Muscle of back (tissue), 13 donors: ENCODE data around the gene TGDS. TPM values are rescaled to one million over a fixed set of nuclear protein-coding genes. Genes with fewer than 3 reads are reported as not detected.
A peak's percentile ranks its signal among the peaks of the same experiment; 100 is the strongest.
"Not testable (repeated sequence)": the region's sequence is repeated elsewhere in the genome, so short reads cannot be mapped to it uniquely, and the experiment has no call there.

Experiments used
- DNase-seq, 3 donors: peaks; one replicate each; pipeline versions ENCODE4 v3.0.0 to v3.0.0-alpha.2; 2013
- long read RNA-seq, 9 donors: transcript quantifications; one replicate each; lab custom pipeline, GENCODE V29; 2026
- polyA plus RNA-seq, 10 donors: library from polyadenylated mRNA; unstranded; fragments of 120-200 nt; gene quantifications; one replicate each; pipeline ENCODE4 v1.2.1, GENCODE V29; 2013; ENCODE audit not compliant: insufficient read length in 10 of 10

Gene TGDS, protein sequence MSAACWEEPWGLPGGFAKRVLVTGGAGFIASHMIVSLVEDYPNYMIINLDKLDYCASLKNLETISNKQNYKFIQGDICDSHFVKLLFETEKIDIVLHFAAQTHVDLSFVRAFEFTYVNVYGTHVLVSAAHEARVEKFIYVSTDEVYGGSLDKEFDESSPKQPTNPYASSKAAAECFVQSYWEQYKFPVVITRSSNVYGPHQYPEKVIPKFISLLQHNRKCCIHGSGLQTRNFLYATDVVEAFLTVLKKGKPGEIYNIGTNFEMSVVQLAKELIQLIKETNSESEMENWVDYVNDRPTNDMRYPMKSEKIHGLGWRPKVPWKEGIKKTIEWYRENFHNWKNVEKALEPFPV
- polyA plus RNA-seq = 10 to 100 TPM in 8 of 10 donors, 1 to 10 TPM in 2; 9.0 to 14.1 (median 10.7) TPM
- long read RNA-seq, donor 1, partial matches to known transcripts = 0 of 3 reads
- long read RNA-seq, donor 1, other reads (novel, unspliced or antisense) = 0 of 3 reads
- long read RNA-seq, donor 2, partial matches to known transcripts = 0 of 2 reads
- long read RNA-seq, donor 2, other reads (novel, unspliced or antisense) = 0 of 2 reads
- long read RNA-seq, donor 3 = 0 reads
- long read RNA-seq, donor 4, partial matches to known transcripts = 0 of 4 reads
- long read RNA-seq, donor 4, other reads (novel, unspliced or antisense) = 0 of 4 reads
- long read RNA-seq, donor 5, partial matches to known transcripts = 0 of 1 reads
- long read RNA-seq, donor 5, other reads (novel, unspliced or antisense) = 0 of 1 reads
- long read RNA-seq, donor 6, partial matches to known transcripts = 0 of 3 reads
- long read RNA-seq, donor 6, other reads (novel, unspliced or antisense) = 0 of 3 reads
- long read RNA-seq, donor 7, partial matches to known transcripts = 0 of 4 reads
- long read RNA-seq, donor 7, other reads (novel, unspliced or antisense) = 0 of 4 reads
- long read RNA-seq, donor 8, partial matches to known transcripts = 0 of 1 reads
- long read RNA-seq, donor 8, other reads (novel, unspliced or antisense) = 0 of 1 reads
- long read RNA-seq, donor 9 = 0 reads

DNA sequence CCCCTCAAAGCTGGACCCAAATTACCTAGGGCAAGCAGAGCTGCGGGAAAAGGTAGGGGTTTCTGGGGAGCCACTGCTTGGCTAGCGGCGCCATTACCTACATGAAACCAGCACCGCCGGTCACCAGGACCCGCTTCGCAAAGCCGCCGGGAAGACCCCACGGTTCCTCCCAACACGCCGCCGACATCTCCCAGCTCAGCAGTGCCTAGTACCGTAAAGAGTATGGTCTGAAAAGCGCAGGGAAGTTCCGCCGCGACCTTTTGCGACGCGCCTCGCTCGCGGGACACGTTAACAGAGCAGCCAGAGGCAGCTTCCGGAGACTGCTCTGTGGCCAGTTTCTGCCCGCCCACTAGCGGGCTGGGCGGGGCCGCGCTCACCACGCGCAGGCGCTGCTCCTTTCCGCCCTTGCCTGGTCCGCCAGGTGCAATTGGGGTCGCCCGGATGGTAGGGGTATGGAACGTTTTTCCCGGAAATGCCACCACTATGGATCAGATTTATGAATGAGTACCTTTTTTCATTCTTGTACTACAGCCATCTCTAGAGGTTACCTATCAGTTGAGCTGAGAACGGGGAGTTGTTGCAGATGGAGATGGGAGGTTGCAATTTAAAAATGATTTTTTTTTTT is at the start of gene TGDS:
TSS of gene TGDS (minus strand) at position 203 of the 625 bp plus-strand sequence. CDS start at position 187, 16 bp downstream.
- DNase-seq = peak; percentile 91 to 98 (median 94)

DNA sequence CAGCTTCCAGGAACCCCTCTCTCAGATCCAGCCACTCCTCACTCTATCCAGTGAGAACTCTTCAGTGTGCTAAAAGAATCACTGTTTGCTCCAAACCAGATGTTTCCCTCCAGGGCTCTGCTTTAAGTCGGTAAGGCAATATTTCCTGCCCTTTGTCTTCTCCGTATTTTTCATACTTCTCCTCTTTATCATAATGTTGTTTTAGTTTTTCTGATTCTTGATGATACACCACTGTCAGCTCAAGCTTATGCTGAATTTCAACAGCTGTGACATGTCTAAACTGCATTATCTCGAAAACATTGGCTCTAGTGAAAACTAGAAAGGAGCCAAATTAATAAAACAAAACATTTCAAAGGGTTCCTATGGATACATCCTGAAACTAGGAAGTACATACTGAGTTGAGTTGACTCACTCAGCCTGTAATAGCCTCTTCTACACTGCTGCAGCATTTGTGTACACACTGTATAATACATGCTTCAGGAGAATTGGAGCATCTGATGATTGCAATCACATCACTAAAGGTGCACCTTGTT is 45.5 kb upstream of the TGDS start:
- DNase-seq = peak; percentile 47 to 83 (median 51)

DNA sequence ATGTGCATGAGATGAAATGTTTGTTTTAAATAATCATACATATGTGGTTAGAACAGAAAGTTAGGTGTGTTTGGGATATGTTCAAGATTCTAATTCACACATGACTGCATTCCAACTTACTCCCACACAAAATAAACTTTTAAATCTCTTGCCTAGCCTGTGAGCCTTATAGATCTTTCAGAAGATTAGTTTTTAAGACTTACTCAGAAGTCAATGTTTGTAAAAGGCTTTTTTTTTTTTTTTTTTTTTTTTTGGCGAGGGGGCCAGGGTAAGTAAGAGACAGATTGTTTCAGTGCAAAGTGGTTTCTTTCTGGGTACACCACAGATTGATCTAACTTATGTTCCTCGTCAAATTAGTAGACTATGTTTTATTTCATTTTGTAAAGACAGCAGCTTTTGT is 44.8 kb upstream of the TGDS start:
- peak in 1 of 3 donors; percentile 21 for DNase-seq

DNA sequence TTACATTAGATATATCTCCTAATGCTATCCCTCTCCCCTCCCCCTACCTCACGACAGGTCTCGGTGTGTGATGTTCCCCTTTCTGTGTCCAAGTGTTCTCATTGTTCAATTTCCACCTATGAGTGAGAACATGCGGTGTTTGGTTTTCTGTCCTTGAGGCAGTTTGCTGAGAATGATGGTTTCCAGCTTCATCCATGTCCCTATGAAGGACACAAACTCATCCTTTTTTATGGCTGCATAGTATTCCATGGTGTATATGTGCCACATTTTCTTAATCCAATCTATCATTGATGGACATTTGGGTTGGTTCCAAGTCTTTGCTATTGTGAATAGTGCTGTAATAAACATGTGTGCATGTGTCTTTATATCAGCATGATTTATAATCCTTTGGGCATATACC is 41.7 kb upstream of the TGDS start:
- DNase-seq = not testable (repeated sequence)

DNA sequence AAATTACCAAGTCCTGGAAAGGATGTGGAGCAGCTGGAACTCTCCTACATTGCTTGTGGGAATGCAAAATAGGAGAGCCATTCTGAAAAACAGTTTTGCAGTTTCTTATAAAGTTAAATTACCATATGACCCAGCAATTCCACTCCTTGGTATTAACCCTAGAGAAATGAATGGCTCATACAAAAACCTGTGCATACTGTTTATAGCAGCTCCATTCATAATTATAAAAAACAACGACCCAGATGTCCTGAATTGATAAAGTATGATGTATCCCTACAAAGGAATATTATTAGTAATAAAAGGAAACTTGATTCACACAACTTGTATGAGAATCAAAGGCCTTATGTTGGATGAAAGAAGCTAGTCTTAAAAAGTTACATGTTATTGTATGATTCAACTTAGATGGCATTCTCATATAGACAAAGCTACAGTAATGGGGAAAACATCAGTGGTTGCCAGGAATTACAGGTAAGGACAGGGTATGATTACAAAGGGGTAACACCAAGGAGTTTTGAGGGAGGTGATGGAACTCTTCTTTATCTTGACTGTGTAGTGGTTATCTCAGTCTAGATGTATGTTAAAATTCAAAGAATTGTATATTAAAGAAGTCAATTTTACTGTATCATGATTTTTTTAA is 41.1 kb upstream of the TGDS start:
- no peak for DNase-seq

DNA sequence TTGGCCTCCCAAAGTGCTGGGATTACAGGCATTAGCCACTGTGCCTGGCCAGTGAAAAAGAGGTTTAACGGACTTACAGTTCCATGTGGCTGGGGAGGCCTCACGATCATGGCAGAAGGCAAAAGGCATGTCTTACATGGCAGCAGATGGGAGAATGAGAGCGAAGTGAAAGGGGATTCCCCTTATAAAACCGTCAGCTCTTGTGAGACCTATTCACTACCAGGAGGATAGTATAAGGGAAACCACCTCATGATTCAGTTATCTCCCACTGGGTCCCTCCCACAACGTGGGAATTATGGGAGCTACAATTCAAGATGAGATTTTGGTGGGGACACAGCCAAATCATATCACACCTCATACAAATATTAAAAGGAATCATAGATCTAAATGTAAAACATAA is 40.1 kb upstream of the TGDS start:
- not testable (repeated sequence) for DNase-seq

DNA sequence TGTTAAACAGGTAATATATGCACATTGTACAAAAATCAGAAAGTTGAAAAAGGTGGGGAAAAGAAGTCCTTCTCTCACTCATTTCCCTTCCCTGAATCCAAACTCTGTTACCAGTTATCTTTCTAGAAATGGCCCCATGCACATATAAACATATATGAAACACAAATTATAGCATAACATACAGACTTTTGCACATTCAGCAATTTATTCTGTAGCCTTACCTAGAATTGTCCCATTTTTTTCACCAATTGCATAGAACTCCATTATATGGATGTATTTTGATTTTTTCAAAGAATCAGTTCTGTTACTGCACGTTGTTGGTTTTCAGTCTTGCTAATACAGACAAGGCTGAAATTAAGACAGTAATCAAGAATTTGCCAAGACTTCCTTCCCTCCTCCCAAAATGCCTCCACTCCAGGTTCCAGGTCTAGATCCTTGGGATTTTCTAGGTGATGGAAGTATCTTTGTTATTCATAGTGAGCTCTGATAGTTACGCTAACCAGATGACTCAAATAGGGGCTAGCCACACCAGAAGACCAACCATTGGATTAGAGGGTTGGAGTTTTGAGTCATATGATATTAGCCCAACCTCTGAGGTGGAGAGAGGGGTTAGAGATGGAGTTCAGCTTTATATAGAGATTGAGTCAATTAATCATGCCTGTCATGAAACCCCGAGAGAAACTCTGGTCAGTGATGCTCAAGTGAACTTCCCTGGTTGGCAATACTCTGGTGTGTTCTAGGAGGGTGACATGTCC is 36.5 kb upstream of the TGDS start:
- no peak for DNase-seq

DNA sequence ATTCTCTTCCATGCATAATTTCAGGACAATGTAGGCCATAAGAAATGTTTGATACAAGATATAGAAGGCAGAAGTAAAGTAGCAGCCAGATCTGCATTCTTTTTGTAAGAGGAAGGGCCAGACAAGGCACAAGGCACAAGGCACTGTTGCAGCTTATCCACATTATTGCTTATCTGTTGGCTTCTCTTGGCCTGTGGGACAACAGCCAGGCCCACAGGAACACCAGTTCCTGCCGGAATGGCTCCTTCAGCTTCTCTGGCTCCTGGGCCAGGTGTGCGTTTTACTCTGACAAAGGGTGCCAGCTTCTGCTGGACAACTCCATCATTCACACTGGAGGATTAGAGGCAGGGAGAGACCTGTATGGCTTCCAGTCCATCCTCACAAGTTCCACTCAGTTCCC is 34.9 kb upstream of the TGDS start:
- no peak for DNase-seq

DNA sequence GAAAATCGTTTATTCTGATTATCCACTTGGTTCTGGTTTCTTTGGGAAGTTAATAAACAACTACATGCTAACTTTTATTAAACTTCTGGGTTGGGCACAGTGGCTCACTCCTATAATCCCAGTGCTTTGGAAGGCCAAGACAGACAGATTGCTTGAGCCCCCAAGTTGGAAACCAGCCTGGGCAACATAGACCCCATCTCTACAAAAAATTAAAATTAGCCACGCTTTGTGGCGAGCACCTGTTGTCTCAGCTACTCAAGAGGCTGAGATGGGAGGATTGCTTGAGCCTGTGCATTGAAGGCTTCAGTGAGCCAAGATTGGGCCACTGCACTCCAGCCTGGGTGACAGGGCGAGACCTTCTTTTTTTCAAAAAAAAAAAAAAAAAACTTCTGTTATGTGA is 27.4 kb upstream of the TGDS start:
- no peak for DNase-seq

DNA sequence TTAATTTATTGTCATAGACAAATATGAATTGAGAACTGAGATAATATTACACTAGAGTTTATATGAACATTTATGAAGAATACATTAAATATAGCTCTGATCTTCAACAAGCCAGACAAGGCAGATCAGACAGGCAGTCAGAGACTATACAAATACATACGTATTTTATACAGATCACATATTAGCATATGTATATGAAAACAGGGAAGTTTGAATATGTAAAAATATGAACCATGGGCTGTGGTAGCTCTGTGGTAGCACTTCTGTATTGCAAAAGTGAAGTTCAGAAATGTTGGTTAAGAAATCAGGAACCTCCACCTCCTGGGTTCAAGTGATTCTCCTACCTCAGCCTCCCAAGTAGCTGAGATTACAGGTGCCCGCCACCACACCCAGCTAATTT is 26.4 kb upstream of the TGDS start:
- no peak for DNase-seq

DNA sequence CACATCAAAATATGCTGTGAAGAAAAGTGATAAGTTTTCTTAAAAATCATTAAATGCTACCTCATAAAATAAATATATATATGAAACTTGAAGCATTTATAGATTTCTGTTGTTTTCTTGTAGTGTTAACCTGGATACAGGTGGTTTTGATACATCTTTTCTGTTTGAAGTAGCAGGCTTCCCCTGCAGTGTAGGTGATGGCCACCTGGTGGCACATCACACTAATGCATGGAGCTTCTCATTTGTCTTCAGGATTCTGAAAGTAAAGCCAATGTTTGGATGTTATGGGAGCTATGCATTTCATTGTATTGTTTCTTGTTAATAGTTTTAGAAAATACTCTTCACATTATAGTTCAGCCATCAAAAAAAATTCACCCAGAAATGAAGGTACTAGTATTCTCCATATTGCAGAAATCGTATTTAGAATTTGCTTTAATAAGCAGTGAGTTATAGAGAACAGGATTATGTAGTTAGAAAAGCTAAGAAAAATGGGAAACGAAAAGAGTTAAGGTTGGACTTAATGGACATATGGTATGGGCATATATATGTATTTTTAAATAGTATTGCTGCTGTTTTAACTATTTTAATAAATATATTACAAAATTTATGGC is 24.4 kb upstream of the TGDS start:
- peak in 1 of 3 donors; percentile 41 for DNase-seq

DNA sequence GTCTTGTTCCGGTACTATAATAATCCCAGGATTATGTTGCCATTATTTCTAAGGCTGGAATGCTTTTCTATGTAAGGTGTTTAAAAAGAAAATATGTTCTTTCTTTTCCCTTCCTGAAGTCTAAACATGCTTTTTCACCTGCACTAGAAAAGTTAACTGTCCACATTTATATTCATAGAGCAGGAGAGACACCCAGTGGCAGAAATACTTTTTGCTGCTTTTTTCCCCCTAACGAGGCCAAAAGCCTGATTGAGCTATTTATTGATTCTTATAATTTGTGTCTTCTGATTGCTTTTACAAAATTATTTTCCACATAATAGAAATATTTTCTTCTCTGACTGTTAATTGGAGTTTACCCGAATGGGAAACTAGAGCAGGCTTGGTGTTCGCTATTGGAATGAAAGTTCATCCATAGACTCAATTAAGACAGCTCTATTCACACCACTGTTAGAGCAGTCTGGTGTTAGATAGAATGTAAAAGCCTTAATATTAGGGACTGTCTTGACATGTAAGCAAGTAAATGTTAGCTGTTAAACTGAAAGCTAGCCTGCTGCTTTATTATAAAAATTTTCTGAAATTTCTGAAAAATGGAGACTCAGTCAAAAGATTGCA is 21.5 kb upstream of the TGDS start:
- DNase-seq = peak in 2 of 3 donors; percentile 32 to 46

DNA sequence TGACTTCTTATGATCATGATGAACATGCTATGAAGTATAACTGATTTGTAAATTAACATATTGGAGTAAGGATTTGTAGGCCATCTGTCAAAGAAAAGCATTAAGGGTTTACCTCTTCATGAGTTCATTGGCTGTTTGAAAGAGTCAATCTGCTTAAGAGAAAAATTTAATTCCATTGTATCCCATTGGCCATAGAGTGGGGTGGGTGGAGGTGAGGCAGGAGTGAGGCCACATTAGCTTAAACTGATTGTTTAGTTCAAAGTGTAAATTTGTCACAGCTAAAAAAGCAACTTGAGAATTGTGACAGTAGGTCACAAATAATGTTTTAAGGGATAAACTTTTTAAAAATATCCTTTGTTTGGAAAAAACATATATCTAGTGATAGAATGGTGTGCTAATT is 17.1 kb upstream of the TGDS start:
- DNase-seq = no peak

DNA sequence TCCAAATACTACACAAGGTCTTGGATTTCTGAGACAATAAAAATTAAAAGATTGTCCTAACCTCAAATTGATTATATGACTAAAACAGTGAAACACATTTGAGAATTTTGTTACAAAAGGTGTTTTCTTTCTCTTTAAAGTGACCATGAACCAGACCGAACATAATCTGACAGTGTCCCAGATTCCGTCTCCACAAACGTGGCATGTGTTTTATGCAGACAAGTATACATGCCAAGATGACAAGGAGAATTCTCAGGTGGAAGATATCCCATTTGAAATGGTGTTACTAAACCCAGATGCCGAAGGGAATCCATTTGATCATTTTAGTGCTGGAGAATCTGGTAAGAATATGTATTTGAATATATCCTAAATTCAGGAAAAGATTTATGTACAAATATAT is 16.1 kb upstream of the TGDS start:
- DNase-seq = no peak

DNA sequence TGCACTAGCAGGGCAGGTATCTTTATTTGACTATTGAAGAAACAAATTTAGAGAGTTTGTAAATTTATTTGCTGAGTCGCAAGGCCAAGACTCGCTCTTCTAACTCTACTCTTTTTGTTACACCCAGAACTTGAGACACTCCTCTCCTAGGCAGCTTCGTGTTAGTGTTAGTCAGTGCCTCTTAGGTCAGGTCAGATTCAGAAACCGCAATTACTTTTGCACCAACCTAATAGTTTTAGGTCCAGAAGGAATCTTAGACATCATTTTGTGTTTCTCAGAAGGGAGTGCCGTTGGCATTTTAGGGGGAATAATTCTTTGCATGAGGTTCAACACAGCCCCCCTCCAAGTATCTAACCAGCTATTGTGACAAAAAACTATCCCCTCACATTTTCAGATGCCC is 14.5 kb upstream of the TGDS start:
- DNase-seq = no peak

DNA sequence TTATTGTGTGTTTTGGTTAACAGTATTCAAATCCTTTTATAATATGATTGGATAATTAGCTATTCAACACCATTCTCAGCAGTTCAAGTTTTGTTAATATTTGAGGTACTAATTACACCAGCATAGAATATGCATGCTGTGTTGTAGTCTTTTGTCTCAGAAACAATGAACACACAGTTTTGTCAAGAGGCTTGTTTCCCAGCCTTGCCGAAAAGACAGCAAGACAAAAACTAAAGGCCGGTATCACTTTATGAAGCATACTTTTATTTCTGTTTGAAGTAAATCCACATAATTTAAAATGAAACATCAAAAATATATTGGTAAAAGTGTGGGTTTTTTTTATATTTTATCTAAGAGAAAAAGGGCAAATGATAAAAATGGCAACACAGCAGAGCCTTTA is 13.2 kb upstream of the TGDS start:
- DNase-seq = no peak

DNA sequence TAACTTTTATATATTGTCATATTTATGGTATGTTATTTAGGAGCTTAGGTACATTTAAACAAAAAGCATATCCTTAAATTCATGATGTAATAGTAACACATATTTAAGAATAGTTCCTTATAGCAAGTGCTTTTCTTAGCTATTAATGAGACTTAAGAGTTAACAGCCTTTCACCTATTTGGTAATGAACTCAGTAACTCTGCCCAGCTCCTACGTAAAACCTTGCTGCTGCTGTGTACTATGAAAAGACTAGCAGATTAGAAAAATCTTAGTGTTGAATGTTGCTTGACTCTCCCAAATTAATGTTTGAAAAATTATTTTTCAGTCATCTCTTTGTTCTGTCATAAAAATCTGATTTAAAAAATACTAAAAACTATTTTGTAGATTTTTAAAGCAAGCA is 12.6 kb upstream of the TGDS start:
- no peak for DNase-seq

DNA sequence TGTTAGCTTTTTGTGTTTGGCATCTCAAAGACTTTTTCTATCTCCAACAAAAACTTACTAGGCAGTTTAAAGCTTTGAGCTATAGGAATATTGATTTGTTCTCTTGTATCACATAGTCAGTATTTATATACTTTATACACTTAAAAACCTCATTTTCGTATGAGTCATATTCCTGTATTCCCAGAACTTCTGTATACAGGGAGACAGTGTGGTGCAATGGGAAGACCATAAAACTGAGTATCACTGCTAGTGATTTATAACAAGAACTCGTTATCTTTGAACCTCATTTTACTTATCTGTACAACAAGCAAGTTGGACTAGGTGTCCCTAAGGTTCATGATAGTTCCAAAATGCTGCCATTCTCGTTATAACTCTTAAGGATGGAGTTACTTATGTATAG is 12.0 kb upstream of the TGDS start:
- no peak for DNase-seq

DNA sequence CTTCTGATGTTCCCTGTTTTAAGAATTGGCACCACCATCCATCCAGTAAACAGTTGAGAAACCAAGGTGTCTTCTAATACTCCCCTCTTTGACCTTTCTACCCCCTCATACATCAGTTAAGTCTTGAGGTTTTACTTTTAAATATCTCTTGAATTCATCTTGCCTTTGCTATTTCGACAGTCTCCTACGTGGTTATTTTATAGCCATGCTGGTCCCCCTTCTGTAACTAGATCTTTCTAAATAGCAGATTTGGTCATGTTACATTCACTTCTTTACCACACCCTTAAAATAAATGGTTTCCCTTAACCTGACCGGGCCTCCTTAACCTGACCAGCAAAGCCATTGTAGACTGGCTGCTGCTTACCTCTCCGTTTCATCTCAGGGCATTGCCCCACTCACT is 11.1 kb upstream of the TGDS start:
- DNase-seq = no peak

DNA sequence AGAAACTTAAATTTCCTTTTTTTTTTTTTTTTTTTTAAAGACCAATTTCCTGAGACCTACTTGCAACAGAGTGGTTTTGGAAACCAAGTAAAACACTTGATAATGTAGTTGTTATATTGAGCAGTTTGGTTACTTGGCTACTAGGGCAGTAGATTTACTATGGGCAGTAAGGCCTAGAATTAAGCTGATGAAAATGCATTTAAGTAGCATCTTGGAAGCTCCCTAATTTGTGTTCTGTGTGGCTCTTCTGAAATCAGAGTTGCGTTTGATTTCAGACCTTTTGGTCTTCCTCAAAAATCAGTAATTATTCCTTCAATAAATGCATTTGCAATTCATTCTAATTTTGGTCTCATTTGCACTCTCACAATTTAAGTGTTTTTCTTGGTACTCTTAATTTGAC is 6.5 kb upstream of the TGDS start:
- DNase-seq = no peak
